Measurements from ENCODE around the gene TMPO.
"Not testable (repeated sequence)": the region's sequence is repeated elsewhere in the genome, so short reads cannot be mapped to it uniquely, and the experiment has no call there.

GRCh38 chr12:98558097-98558496 lies 42.7 kb downstream of the TMPO start:
- TF ChIP-seq EZH2 (IDR thresholded peaks at IDR 0.05; ENCODE audit: insufficient read depth, poor library complexity, severe bottlenecking); EZH2phosphoT487 (IDR thresholded peaks at IDR 0.05; ENCODE audit: insufficient read depth, low read depth): not testable (repeated sequence)
